H1 (cell line): ENCODE results near the gene ZDHHC11.

Experiments
- BRCA1 ChIP-seq: IDR thresholded peaks from 2 replicates; pipeline ENCODE4 v1.6.1; 2012; ENCODE audit warnings: low read depth, low read length, improper control_type of control experiment
- CBX8 ChIP-seq: fragments of 300-800, 300-1000 bp; sonication (generic); IDR thresholded peaks from 2 replicates; pipeline ENCODE4 v1.7.1; 2016; ENCODE audit warnings: low read depth, low read length, borderline replicate concordance
- CEBPB ChIP-seq: IDR thresholded peaks from 2 replicates; pipeline ENCODE4 v1.6.1; 2012; ENCODE audit warnings: low read depth, low read length
- CHD2 ChIP-seq: IDR thresholded peaks from 2 replicates; pipeline ENCODE4 v1.6.1; 2012; ENCODE audit warnings: low read length, improper control_type of control experiment
- EGR1 ChIP-seq: IDR thresholded peaks from 2 replicates; pipeline ENCODE4 v1.6.1; 2011; ENCODE audit warnings: low read depth, low read length, borderline replicate concordance
- EP300 ChIP-seq, 2 experiments: IDR thresholded peaks; 1 replicate in 1 of 2; 2 replicates in 1 of 2; pipeline ENCODE4 v1.6.1; 2011 to 2012; ENCODE audit warnings: low read depth in 2 of 2, low read length in 2 of 2, mild to moderate bottlenecking in 2 of 2, borderline replicate concordance in 1 of 2, inconsistent platforms in 1 of 2, moderate library complexity in 1 of 2
- KDM1A ChIP-seq: fragments of 200-600, 300-600 bp; sonication (generic); IDR thresholded peaks from 2 replicates; pipeline ENCODE4 v1.7.1; 2016; ENCODE audit warnings: mild to moderate bottlenecking, low read length, borderline replicate concordance
- POLR2A ChIP-seq, 2 experiments: IDR thresholded peaks; 1 replicate in 1 of 2; 2 replicates in 1 of 2; pipeline ENCODE4 v1.6.1; 2011; ENCODE audit warnings: low read depth in 2 of 2, low read length in 2 of 2, mild to moderate bottlenecking in 2 of 2; ENCODE audit errors: control extremely low read depth in 1 of 2
- SUZ12 ChIP-seq: fragments of 200-600 bp; sonication (generic); IDR thresholded peaks from 2 replicates; pipeline ENCODE4 v1.6.1; 2012; ENCODE audit warnings: mild to moderate bottlenecking, inconsistent platforms, low read length, moderate library complexity, mixed read lengths
- TAF1 ChIP-seq: IDR thresholded peaks from 2 replicates; pipeline ENCODE4 v1.6.1; 2011; ENCODE audit warnings: mild to moderate bottlenecking, low read depth, low read length
- TF ChIP-seq, protein P1 (sequence below), 3 experiments: IDR thresholded peaks; 1 replicate in 2 of 3; 2 replicates in 1 of 3; pipeline versions ENCODE4 v1.5.1 to v1.6.1; 2011; ENCODE audit warnings: low read length in 3 of 3, mild to moderate bottlenecking in 3 of 3, inconsistent platforms in 2 of 3, low read depth in 1 of 3, moderate library complexity in 1 of 3; ENCODE audit not compliant: insufficient read depth in 1 of 3; ENCODE audit errors: control extremely low read depth in 1 of 3

DNA sequence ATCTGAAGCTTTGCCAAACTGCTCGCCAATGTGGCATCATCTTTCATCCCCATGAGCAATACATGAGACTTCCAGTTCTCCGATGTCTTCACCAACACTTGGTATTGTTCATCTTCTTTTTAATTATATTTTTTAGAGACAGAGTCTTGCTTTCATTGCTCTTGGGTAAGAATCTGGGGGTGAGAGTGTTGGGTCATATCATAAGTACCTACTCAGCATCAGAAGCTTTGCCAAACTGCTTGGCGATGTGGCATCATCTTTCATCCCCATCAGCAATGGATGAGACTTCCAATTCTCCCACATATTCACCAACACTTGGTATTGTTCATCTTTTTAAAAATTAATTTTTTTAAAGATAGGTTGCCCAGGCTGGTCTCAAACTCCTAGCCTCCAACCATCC lies 35.3 kb downstream of the ZDHHC11 start:
- no peak for TF ChIP-seq CEBPB
- TF ChIP-seq, protein P1, sequence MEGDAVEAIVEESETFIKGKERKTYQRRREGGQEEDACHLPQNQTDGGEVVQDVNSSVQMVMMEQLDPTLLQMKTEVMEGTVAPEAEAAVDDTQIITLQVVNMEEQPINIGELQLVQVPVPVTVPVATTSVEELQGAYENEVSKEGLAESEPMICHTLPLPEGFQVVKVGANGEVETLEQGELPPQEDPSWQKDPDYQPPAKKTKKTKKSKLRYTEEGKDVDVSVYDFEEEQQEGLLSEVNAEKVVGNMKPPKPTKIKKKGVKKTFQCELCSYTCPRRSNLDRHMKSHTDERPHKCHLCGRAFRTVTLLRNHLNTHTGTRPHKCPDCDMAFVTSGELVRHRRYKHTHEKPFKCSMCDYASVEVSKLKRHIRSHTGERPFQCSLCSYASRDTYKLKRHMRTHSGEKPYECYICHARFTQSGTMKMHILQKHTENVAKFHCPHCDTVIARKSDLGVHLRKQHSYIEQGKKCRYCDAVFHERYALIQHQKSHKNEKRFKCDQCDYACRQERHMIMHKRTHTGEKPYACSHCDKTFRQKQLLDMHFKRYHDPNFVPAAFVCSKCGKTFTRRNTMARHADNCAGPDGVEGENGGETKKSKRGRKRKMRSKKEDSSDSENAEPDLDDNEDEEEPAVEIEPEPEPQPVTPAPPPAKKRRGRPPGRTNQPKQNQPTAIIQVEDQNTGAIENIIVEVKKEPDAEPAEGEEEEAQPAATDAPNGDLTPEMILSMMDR (IDR thresholded peaks at IDR 0.05; ENCODE audit: control extremely low read depth in 1 of 3, insufficient read depth in 1 of 3, low read depth in 1 of 3, low read length in 3 of 3): no peak
- TF ChIP-seq POLR2A (IDR thresholded peaks at IDR 0.05; ENCODE audit: control extremely low read depth in 1 of 2, low read depth in 2 of 2, low read length in 2 of 2): no peak
- no peak for TF ChIP-seq CBX8
- no peak for TF ChIP-seq CHD2
- TF ChIP-seq EGR1: no peak
- TF ChIP-seq KDM1A: no peak
- no peak for TF ChIP-seq EP300 (IDR thresholded peaks at IDR 0.05; ENCODE audit: borderline replicate concordance in 1 of 2, low read depth in 2 of 2, low read length in 2 of 2)
- TF ChIP-seq SUZ12: no peak
- no peak for TF ChIP-seq BRCA1
- TF ChIP-seq TAF1: no peak
